IPS-NIHi7 (cell line): Measurements from ENCODE around the gene ERP29.
"Not testable (repeated sequence)": the region's sequence is repeated elsewhere in the genome, so short reads cannot be mapped to it uniquely, and the experiment has no call there.

Experiments
- DNase-seq: peaks from one replicate; pipeline ENCODE4 v3.0.0; 2012; ENCODE audit warnings: mixed read lengths; ENCODE audit errors: extremely low spot score

Gene ERP29

DNA sequence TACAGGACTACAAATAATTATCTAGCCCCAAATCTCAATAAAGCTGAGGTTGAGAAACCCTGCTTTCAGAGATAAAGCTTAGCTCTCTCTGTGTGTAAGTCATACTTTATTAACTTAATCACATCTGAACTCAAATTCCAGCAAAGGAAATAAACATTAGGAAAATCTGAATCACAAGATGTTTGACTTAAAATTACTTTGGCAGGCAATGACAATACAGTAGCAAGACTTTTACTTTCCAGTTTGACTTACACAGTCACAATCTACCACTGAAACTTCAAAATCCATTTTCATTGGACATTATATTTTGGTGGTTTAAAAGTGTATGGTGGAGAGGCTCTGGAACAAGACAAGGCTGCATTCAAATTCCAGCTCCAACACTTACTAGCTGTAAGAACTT lies 11.7 kb upstream of the ERP29 start:
- no peak for DNase-seq

DNA sequence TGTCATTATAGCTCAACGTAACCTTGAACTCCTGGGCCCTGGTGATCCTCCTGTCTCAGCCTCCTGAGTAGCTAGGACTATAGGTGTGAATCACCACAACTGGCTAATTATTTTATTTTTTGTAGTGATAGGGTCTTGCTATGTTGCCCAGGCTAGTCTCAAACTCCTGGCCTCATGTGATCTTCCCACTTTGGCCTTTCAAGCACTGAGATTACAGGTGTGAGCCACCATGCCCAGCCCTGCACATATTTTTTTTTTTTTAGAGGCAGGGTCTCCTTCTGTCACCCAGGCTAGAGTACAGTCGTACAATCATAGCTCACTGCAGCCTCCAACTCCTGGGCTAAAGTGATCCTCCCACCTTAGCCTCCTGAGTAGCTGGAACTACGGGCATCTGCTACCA lies 9.2 kb upstream of the ERP29 start:
- DNase-seq = no peak

DNA sequence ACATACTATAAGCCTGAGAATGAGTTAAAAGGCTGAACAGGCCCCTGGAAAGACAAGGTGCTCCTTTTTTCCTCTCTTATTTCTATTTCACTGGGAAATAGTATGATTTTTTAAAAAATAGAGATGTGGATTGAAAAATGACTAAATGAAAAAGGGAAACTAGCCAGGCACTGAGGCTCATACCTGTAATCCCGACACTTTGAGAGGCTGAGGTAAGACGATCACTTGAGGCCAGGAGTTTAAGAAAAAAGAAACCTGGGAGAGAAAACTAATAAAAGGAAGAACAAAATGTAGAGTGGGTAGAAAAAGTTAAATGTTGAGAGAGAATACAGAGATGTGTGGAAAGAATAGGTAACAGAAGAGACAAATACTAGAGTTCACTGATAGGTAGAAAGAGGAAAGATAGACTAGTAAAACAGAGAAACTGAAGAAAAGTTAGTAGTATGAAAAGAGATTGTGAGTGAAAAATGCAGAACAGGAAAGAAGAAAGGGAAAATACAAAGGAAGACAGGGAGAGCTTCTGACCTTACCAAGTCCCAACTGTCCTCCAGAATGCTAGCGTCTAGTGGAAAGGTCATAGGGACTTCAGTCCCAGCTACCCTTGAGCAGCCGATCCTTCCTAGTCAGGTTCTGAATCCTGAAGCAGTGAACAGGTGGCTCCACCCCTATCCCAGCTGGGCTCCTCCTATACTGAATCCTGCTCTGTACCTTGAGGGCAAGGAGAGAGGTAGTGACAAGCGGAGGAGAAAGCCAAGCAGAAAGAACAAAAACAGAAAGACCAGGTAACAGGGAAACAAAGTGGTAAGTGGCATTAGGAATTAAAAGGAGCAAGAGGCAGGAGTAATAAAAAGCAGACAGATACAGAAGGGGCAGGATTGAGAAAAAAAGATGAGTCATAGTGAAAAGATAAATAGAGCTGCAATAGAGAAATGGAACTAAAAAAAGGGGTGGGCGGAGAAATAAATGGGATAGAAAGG lies 7.5 kb upstream of the ERP29 start:
- DNase-seq = peak; percentile 79

DNA sequence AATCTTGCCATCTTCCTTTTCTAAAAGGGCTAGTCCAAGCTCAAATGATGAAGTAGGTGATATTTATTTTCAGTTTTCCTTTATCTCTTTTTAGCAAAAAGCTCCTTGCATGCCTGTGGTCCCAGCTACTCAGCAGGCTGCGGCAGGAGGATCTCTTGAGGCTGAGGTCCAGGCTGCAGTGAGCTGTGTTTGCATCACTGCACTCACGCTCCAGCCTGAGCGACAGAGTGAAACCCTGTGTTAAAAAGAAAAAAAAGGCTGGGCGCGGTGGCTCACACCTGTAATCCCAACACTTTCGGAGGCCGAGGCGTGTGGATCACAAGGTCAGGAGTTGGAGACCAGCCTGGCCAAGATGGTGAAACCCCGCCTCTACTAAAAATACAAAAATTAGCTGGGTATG lies 5.3 kb upstream of the ERP29 start:
- no peak for DNase-seq

DNA sequence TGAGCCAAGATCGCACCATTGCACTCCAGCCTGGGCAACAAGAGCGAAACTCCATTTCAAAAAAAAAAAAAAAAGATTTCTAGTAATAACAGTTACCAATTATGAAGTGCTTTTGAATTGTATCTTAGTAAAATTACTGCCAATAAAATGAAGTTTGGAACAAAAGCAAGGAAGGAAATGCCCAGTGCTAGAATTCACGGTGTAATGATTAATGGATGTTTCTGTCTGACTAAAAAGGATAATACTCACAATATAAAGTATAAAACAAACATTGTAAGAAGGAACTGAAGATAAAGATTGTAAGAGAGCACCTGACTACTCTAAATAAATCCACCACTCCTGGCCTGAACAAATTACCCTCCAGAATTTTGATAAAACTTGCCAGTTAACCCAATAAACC lies 4.3 kb upstream of the ERP29 start:
- DNase-seq = no peak

DNA sequence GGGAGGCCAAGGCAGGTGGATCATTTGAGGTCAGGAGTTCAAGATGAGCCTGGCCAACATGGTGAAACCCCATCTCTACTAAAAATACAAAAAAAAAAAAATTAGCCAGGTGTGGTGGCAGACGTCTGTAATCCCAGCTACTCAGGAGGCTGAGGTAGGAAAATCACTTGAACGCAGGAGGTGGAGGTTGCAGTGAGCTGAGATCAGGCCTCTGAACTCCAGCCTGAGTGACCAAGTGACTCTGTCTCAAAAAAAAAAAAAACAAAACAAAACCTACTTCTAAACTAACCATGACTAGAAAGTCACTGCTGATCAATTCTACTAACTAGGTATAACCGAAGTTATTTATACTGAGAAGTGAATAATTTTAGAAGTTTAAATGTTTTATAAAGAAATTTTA lies 3.6 kb upstream of the ERP29 start:
- DNase-seq = not testable (repeated sequence)

DNA sequence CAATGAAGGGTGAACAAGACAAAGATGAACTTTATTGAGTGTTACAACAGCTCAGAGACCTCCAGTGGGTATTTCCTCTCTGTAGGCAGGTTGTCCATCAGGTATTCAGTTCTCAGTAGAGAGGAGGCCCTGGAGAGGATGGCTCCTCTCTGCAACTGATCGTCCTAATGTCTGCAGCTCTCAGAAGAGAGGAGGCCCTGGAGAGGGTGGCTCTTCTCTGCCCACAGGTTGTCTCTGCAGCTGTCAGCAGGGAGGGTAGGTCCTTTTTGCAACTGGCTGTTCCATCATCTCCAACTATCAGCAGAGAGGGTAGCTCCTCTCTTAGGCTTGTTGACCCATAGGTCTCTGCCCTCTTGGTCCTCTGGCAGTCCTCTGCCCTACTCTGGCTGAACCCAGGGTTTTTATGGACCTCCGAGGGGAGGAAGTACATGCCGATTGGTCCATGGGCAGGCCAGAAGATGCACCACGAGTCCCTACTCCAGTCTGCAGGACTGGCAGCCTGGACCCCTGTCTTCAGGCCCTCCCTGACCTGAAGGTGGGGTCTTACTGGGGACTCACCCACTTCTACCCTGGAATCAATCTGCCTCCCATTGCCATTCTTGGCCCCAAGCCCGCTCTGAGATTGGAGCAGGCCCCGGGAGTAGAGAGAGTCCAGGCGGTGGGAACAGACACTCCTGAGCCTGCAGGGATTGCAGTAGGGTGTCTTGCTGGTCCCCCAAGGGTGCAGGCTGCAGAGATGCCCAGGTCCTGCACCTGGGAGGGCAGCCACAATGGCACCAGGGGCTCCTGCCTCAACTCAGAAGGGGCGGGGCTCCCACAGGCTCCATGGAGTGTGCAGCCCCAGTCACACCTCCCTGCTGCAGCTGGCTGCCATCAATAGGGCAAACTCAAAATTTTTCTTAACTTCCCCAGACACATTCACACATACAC lies 2.5 kb upstream of the ERP29 start:
- no peak for DNase-seq

DNA sequence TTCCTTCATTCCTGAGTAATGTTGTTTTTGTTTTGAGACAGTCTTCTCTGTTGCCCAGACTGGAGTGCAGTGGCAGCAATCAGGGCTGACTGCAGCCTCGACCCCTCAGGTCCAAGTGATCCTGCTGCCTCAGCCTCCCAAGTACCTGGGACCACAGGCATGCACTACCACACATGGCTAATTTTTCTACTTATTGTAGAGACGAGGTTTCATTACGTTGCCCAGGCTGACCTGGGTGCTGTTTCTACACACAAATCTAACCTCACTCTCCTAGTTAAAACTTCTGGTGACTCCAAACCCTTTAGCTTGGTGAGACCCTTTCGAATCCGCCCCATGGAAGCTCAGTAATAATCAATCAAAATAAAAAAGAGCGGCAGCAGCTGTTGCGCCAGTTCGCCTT lies 1.5 kb upstream of the ERP29 start:
- no peak for DNase-seq

DNA sequence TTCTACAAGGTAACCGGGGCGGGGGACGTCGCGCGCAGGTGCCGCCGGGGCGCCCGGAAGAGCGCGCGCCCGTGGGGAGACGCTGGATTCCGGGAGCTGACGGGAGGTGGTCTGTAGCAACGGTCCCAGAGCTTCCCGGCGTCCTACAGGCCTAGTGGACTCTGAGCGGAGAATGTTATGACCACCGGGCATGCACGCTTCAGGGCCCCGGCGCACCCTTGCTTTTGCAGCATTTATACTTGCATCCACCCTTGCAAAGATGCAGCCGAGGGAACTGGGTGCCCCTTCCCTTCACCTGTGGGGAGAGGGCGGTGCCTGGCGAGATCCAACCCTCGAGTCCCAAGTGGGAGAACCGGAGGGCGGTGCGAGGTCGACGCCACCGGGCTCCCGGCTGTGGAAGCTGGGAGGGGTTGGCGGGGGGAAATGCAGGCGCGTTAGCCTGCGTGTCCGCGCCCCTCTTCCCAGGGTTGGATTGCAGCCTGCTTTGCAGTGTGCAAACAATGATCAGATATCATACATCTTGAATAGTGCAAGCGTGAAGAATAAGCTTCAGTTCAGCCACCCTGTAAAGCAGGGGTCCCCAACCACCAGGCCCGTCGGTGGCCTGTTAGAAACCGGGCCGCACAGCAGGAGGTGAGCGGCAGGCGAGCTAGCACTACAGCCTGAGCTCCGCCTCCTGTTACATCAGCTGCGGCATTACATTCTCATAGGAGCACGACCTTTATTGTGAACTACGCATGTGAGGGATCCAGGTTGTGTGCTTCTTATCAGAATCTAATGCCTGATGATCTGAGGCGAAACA lies 576 bp downstream of the ERP29 start:
- DNase-seq = peak; percentile 55

DNA sequence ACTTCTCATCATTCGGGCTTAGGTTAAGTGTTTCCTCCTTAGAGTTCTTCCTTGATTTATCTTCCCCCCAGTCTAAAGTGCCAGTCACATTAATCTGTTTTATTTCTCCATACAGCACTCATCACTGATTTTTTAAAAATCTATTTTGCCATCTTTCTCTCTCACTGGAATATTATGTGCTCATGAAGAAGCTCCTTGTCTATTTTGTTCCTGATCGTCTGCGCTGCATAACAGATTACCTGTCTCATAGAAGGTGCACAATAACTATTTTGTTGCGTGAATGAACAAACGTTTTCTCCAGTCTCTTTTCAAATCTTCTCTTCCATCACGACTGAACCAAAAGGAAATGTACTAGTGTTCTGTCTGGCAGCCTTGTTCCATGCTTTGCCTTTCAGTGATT lies 2.7 kb downstream of the ERP29 start:
- DNase-seq = no peak

DNA sequence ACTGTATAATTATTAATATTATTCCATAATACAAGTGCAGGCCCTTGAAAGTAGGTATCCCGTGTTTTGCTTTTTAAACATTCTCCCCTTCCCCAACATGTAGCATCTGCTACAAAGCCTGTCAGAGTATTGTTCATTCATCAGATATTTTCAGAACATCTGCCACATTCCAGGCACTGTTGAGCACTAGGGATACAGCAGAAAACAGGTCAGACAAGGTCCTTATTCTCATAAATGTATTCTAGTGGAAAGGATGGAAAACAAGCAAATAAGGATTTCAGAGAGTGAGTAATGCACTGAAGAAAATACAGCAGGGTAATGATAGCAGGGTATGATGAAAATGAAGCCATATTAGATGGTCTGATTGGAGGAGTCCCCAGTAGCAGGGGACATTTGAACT lies 3.8 kb downstream of the ERP29 start:
- DNase-seq = no peak

DNA sequence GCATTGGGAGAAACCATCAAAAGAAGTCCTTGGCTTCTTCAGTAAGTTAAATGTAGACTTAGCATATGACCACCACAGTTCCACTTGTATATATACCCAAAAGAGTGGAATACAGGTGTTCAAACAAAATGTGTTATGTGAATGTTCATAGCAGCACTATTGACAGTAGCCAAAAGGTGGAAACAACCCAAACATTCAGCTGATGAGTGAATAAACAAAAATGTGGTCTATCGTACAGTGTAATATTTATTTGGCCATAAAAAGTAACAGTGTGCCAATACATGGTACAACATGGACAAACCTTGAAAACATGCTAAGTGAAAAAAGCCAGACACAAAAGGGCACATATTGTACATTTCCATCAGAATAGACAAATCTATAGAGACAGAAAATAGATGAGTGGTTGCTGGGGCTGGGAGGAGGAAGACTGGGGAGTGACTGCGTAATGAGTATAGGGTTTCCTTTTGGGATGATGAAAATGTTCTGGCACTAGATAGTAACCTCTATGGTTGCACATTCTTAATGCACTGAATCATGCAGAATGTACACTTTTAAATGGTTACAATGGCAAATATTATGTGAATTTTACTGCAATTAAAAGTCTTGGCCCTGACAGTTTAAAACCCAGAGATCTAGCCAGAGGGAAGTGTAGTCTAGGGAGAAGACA lies 5.5 kb downstream of the ERP29 start:
- no peak for DNase-seq

DNA sequence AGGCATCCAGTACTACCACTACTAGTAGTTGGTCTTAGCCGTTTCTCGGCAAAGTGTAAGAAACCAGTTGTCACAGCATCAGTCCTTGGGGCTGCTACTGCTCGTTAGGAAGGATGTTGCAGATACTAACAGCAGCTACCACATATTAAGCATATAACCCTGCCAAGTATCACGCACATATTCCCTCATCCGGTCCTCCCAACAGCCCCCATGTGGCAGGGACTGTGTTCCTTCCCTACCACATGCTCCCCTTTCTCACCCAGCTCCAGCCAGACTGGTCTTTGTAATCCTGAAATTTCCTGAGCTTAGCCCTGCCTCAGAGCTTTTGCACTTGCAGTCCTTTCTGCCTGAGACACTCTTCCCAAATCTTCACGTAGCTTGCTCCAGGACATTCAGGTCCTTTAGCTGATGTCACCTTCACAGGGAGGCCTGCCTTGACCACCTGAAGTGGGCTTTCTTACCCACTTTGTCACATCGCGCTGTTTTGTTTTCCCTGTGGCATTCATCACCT lies 7.8 kb downstream of the ERP29 start:
- no peak for DNase-seq

DNA sequence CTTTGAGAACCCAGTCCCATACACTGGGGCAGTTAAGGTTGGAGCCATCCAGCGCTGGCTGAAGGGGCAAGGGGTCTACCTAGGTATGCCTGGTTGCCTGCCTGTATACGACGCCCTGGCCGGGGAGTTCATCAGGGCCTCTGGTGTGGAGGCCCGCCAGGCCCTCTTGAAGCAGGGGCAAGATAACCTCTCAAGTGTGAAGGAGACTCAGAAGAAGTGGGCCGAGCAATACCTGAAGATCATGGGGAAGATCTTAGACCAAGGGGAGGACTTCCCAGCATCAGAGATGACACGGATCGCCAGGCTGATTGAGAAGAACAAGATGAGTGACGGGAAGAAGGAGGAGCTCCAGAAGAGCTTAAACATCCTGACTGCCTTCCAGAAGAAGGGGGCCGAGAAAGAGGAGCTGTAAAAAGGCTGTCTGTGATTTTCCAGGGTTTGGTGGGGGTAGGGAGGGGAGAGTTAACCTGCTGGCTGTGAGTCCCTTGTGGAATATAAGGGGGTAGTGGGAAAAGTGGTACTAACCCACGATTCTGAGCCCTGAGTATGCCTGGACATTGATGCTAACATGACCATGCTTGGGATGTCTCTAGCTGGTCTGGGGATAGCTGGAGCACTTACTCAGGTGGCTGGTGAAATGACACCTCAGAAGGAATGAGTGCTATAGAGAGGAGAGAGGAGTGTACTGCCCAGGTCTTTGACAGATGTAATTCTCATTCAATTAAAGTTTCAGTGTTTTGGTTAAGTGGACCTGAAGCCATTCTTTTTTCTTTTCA lies 9.2 kb downstream of the ERP29 start:
- DNase-seq = no peak

DNA sequence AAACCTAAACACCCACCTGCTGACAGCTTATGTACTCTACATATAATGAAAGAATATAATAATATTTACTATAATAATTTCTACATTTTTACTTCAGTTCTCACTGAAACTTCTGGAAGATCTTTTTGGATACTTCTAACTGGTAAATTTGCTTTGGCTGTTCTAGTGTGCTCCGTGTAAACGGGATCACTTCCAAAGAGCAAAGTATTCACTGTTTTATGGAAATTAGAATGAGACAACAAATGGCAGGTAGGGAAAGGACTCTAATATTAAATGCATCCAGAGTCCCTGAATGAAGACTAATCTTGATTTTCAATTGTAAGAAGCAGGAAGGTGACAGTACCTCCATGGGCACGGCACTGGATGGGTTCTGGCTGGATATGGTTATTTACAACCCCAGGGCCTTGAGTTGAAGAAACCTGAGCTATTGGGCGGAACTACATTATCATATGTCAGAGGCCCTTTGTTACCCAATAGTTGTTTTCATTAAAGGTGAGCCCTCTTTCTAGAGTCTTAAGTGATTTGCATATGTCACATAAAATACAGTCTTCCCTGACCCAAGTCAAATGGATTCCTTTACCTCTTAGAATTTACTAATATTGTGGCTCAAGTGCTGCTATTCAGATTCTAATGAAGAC lies 10.7 kb downstream of the ERP29 start:
- DNase-seq = peak; percentile 46

DNA sequence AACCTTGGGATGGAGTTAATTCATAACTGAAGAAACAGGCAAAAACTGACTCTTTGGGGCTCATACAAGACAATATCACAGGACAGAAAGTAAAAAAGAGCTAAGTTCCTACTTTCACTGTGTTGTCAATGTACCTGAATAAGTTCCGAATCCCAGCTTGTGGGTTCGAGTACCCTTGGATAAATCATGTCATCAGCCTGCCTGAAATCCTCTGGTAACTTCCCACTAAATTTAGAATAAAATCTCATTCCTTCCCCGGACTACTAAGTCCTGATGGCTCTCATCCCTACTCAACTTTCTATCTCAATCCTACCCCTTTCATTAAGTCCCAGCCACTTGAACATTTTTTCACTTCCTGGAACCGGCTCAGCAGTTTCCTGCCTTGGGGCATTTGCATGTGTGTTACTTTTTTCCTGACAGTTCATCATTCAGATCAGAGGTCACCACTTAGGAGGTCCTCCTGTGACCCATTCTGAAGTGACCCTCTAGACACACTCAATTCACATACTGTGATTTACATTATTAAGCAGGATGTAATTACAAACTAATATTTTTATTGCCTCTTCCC lies 12.7 kb downstream of the ERP29 start:
- DNase-seq = no peak

DNA sequence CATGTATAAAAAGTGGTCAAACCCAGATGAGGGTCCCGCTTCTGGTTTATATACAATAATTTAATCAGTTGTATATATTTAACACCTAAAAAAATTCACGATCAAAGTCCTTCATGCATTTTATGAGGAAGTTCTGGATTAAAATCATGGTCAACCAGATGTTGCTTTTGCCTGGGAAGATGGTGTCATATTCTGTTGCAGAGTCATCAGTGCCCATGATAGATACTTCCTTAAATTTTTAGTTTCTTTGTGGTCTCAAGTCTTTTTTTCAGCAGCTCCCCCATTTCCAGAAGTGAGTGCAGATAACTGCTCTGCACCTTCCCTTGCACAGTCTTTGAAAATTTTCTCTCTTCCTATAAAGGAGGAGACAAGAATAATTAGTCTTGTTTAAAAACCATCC lies 16.1 kb downstream of the ERP29 start:
- no peak for DNase-seq

DNA sequence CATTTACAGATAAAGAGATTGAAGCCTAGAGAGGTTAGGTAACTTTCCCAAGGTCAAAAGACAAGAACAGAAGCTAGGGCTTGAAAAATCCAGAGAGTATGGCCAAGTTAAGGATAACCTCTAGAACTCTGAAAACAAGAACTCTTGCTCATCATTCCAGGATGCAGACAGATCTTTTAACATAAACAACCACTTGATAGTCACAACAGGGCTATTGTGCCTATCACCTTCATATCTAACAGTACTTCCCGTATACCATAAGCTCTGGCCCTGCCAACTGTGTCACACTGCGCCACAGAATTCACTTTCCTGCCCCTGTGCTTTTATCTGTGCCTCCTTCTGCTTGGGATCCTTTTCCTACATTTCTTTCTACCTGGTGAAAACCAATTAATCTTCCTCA lies 18.2 kb downstream of the ERP29 start:
- DNase-seq = no peak

DNA sequence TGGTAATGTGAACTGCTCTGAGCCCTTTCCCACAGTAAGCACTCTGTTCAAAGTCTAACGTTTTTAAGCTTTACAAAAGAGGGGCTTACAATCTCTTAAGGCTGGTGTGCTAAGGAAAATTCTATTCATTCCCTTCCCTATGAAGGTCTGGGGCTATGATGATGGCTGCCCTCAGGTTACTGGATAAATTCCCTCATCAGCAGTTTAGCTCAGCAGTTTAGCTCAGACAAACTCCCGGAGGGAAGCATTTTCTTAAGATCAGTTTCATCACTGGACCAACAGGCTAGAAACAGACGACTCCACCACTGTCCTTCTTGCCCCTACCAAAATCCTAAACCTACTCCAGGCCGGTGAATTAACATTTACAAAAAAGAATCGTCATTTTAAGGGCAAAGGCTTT lies 19.1 kb downstream of the ERP29 start:
- DNase-seq = no peak
